A549 (cell line): ENCODE data around the gene GLP2R. TPM values are rescaled to one million over a fixed set of nuclear protein-coding genes. Genes with fewer than 3 reads are reported as not detected.

Experiments
- ATAC-seq, 2 experiments: fragments of 200-7000 bp in 1 of 2; fragments of >200 bp in 1 of 2; cut with Nextera tagmentation in 1 of 2; cut with Tn5 transposase in 1 of 2; 3 replicates each; pipeline versions ENCODE4 v1.8.0 to v1.9.1; 2018 to 2020; ENCODE audit warnings: mild to moderate bottlenecking in 1 of 2, moderate library complexity in 1 of 2
- CTCF ChIA-PET: fragments of 300-600 bp; sonication (Branson Sonifier 250); formaldehyde crosslinking; extraction: SDS; loops from one replicate; lab custom pipeline; 2021; ENCODE audit warnings: antibody characterized with exemption, inconsistent platforms; lab: Yijun Ruan, JAX
- POLR2A ChIA-PET: fragments of 350-600 bp; formaldehyde crosslinking; extraction: SDS; loops from one replicate; lab custom pipeline; 2021; ENCODE audit warnings: antibody characterized with exemption, inconsistent platforms; lab: Yijun Ruan, JAX
- DNase-seq, 2 experiments: peaks; one replicate each; pipeline versions ENCODE4 v3.0.0 to v3.0.0-alpha.2; 2011 to 2016; ENCODE audit warnings: low read depth in 1 of 2, low spot score in 1 of 2
- FAIRE-seq: peaks from 2 replicates; lab custom pipeline; 2011; peaks lifted over from hg19 to GRCh38; lab: Jason Lieb, UNC
- H3K27ac ChIP-seq, 2 experiments: fragments of >200 bp; sonication (Bioruptor Twin); formaldehyde crosslinking; 3 replicates each; pipeline ENCODE4 v1.5.1; 2016 to 2017
- H3K4me1 ChIP-seq: fragments of >200 bp; sonication (Bioruptor Twin); formaldehyde crosslinking; 3 replicates; pipeline ENCODE4 v1.6.1; 2016
- H3K4me2 ChIP-seq: fragments of >200 bp; sonication (Bioruptor Twin); formaldehyde crosslinking; 3 replicates; pipeline ENCODE4 v1.6.1; 2016
- H3K4me3 ChIP-seq: fragments of >200 bp; sonication (Bioruptor Twin); formaldehyde crosslinking; 3 replicates; pipeline ENCODE4 v1.5.1; 2016
- H3K9me3 ChIP-seq: fragments of >200 bp; sonication (Bioruptor Twin); formaldehyde crosslinking; 3 replicates; pipeline ENCODE4 v1.6.1; 2016
- CBX2 ChIP-seq: fragments of 200-600 bp; sonication (generic); IDR thresholded peaks from 2 replicates; pipeline ENCODE4 v1.6.1; 2016; ENCODE audit warnings: low read depth, mild to moderate bottlenecking, borderline replicate concordance
- CBX8 ChIP-seq: fragments of 200-600 bp; sonication (generic); IDR thresholded peaks from 2 replicates; pipeline ENCODE4 v1.6.1; 2016
- EHMT2 ChIP-seq: fragments of 200-600 bp; sonication (generic); IDR thresholded peaks from 2 replicates; pipeline ENCODE4 v1.6.1; 2016; ENCODE audit warnings: antibody characterized with exemption, low read depth, mild to moderate bottlenecking, moderate library complexity
- ELK1 ChIP-seq: fragments of 150-350 bp; IDR thresholded peaks from 2 replicates; pipeline ENCODE4 v1.6.1; 2014; ENCODE audit warnings: low read depth, mild to moderate bottlenecking, low read length
- FOSL2 ChIP-seq, 2 experiments: fragments of 450-650 bp in 1 of 2; fragments of >200 bp in 1 of 2; sonication (Bioruptor Twin) in 1 of 2; formaldehyde crosslinking; IDR thresholded peaks; 2 replicates each; pipeline versions ENCODE4 v1.5.0 to v1.6.1; 2016 to 2020; ENCODE audit warnings: mild to moderate bottlenecking in 1 of 2, moderate library complexity in 1 of 2
- GATA3 ChIP-seq: IDR thresholded peaks from 2 replicates; pipeline ENCODE4 v1.6.1; 2012; ENCODE audit warnings: borderline replicate concordance
- HDAC2 ChIP-seq: fragments of 200-600 bp; sonication (generic); IDR thresholded peaks from 2 replicates; pipeline ENCODE4 v1.6.1; 2016
- HES2 ChIP-seq: fragments of >200 bp; sonication (Bioruptor Twin); formaldehyde crosslinking; IDR thresholded peaks from 2 replicates; pipeline ENCODE4 v1.6.1; 2016
- HOXA7 ChIP-seq: fragments of 250-450 bp; sonication (Bioruptor Pico); IDR thresholded peaks from 2 replicates; pipeline ENCODE4 v1.5.0; 2020; ENCODE audit warnings: mild to moderate bottlenecking, moderate library complexity
- HOXB13 ChIP-seq: fragments of 250-450 bp; sonication (Bioruptor Pico); IDR thresholded peaks from 2 replicates; pipeline ENCODE4 v1.5.0; 2020; ENCODE audit warnings: low read depth, mild to moderate bottlenecking, moderate library complexity
- HOXB5 ChIP-seq: fragments of 250-450 bp; sonication (Bioruptor Pico); IDR thresholded peaks from 2 replicates; pipeline ENCODE4 v1.5.0; 2020; ENCODE audit warnings: mild to moderate bottlenecking, moderate library complexity
- MAX ChIP-seq: IDR thresholded peaks from 2 replicates; pipeline ENCODE4 v1.6.1; 2012
- MAZ ChIP-seq: fragments of 150-350 bp; IDR thresholded peaks from 2 replicates; pipeline ENCODE4 v1.6.1; 2014; ENCODE audit warnings: antibody characterized with exemption, low read depth, low read length, borderline replicate concordance
- NPAS2 ChIP-seq: fragments of 250-450 bp; sonication (Bioruptor Pico); IDR thresholded peaks from 2 replicates; pipeline ENCODE4 v1.8.0; 2022; ENCODE audit warnings: mild to moderate bottlenecking, moderate library complexity, borderline replicate concordance
- PBX3 ChIP-seq: IDR thresholded peaks from 2 replicates; pipeline ENCODE4 v1.6.1; 2012
- PHF8 ChIP-seq: fragments of 200-600 bp; sonication (generic); IDR thresholded peaks from 2 replicates; pipeline ENCODE4 v1.6.1; 2016; ENCODE audit warnings: low read depth, mild to moderate bottlenecking, antibody characterized with exemption, moderate library complexity, borderline replicate concordance
- RCOR1 ChIP-seq: fragments of 150-350 bp; IDR thresholded peaks from 2 replicates; pipeline ENCODE4 v1.6.1; 2014; ENCODE audit warnings: antibody characterized with exemption, low read length, low read depth
- RFX5 ChIP-seq: fragments of 450-650 bp; IDR thresholded peaks from 2 replicates; pipeline ENCODE4 v1.7.1; 2014; ENCODE audit warnings: antibody characterized with exemption, mild to moderate bottlenecking, moderate library complexity
- TFCP2L1 ChIP-seq: fragments of 250-450 bp; sonication (Bioruptor Pico); IDR thresholded peaks from 2 replicates; pipeline ENCODE4 v1.5.0; 2021; ENCODE audit warnings: mild to moderate bottlenecking
- USF2 ChIP-seq: fragments of 450-650 bp; IDR thresholded peaks from 2 replicates; pipeline ENCODE4 v1.6.1; 2014; ENCODE audit warnings: antibody characterized with exemption
- ZC3H11A ChIP-seq: fragments of 450-650 bp; IDR thresholded peaks from 2 replicates; pipeline ENCODE4 v1.6.1; 2014; ENCODE audit warnings: antibody characterized with exemption, mild to moderate bottlenecking
- ZSCAN20 ChIP-seq: fragments of 250-450 bp; sonication (Bioruptor Pico); IDR thresholded peaks from 2 replicates; pipeline ENCODE4 v1.8.0; 2022; ENCODE audit warnings: mild to moderate bottlenecking, moderate library complexity
- WGBS: methylation state at CpG from one replicate; pipeline ENCODE4 v1.1.6; 2017; ENCODE audit errors: missing lambda C conversion rate; 5-methylcytosine and 5-hydroxymethylcytosine counted together
- polyA plus RNA-seq, 4 experiments: library from polyadenylated mRNA; depleted of rRNA in 3 of 4; stranded (reverse); fragments of >200 nt; fragmentation: RNase III in 1 of 4; extraction: RNeasy Plus Mini Kit Qiagen cat#74134 plus additional on column Dnase treatment in 1 of 4; gene quantifications; 2 replicates in 3 of 4; 3 replicates in 1 of 4; pipeline ENCODE4 v1.2.3, GENCODE V29; 2011 to 2017
- TF ChIP-seq, protein P1 (sequence below): fragments of 200-600 bp; sonication (generic); IDR thresholded peaks from 2 replicates; pipeline ENCODE4 v1.6.1; 2016; ENCODE audit warnings: antibody characterized with exemption, mild to moderate bottlenecking, moderate library complexity

Gene GLP2R
- polyA plus RNA-seq, 2 of the 4 experiments (the other 2 are of a cell fraction), result 27.9 to 48.7 TPM

- ATAC-seq, result no peak
- 83% methylated on average over 9 of the region's 9 CpGs for WGBS
- ChIA-PET CTCF (interaction anchor here (0.7 to 3.3 kb wide), 3 partner anchors 9 to 44 kb away, joined by 3 to 15 read pairs (median 5); no protein-coding TSS in a partner anchor), POLR2A (no interaction called here)
- H3K4me2 ChIP-seq, result no peak overlapping the region
- no peak overlapping the region for H3K4me3 ChIP-seq
- peaks cover 4% of the 10 kb centered on the region; the same call in 2 of the 3 replicates for H3K9me3 ChIP-seq
- no peak for DNase-seq
- H3K27ac ChIP-seq, result no peak overlapping the region
- TF ChIP-seq ZC3H11A (no peak), HOXB13 (CRISPR knock-in tag) (no peak), GATA3 (no peak), RCOR1 (no peak), CBX8 (no peak), HES2 (no peak), NPAS2 (CRISPR knock-in tag) (no peak), HOXA7 (no peak), HOXB5 (CRISPR knock-in tag) (no peak), CBX2 (no peak), ELK1 (no peak), USF2 (no peak), PHF8 (no peak), EHMT2 (no peak), HDAC2 (no peak), PBX3 (no peak), MAZ (no peak)
- TF ChIP-seq, protein P1, sequence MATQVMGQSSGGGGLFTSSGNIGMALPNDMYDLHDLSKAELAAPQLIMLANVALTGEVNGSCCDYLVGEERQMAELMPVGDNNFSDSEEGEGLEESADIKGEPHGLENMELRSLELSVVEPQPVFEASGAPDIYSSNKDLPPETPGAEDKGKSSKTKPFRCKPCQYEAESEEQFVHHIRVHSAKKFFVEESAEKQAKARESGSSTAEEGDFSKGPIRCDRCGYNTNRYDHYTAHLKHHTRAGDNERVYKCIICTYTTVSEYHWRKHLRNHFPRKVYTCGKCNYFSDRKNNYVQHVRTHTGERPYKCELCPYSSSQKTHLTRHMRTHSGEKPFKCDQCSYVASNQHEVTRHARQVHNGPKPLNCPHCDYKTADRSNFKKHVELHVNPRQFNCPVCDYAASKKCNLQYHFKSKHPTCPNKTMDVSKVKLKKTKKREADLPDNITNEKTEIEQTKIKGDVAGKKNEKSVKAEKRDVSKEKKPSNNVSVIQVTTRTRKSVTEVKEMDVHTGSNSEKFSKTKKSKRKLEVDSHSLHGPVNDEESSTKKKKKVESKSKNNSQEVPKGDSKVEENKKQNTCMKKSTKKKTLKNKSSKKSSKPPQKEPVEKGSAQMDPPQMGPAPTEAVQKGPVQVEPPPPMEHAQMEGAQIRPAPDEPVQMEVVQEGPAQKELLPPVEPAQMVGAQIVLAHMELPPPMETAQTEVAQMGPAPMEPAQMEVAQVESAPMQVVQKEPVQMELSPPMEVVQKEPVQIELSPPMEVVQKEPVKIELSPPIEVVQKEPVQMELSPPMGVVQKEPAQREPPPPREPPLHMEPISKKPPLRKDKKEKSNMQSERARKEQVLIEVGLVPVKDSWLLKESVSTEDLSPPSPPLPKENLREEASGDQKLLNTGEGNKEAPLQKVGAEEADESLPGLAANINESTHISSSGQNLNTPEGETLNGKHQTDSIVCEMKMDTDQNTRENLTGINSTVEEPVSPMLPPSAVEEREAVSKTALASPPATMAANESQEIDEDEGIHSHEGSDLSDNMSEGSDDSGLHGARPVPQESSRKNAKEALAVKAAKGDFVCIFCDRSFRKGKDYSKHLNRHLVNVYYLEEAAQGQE, result no peak
- no peak for FAIRE-seq
- H3K4me1 ChIP-seq, result no peaks in the 10 kb centered on the region; the same call in 2 of the 3 replicates
These were observed 112.2 kb downstream of the GLP2R start for GRCh38 chr17:9937901-9938300.

GRCh38 chr17:9938764-9939163 lies 113.0 kb downstream of the GLP2R start:
- 7% methylated on average over 1 of the region's 1 CpG for WGBS
- Histone ChIP-seq H3K4me3 (no peak overlapping the region), H3K9me3 (peaks cover 4% of the 10 kb centered on the region; the same call in 2 of the 3 replicates), H3K4me1 (no peaks in the 10 kb centered on the region), H3K27ac (no peak overlapping the region), H3K4me2 (no peak overlapping the region)
- FAIRE-seq, result peak; percentile 61
- ChIA-PET POLR2A (no interaction called here), CTCF (interaction anchor here (0.6 to 14.3 kb wide), 3 partner anchors 11 to 676 kb away, joined by 3 to 155 read pairs (median 4); partner anchors contain the start of gene RCVRN)
- DNase-seq, result no peak
- TF ChIP-seq HOXB13 (CRISPR knock-in tag) (no peak), RCOR1 (no peak), FOSL2 (IDR thresholded peaks at IDR 0.05) (no peak), FOSL2 (CRISPR knock-in tag; IDR thresholded peaks at IDR 0.05) (no peak), CBX2 (no peak), GATA3 (no peak), MAX (no peak), RFX5 (no peak), TFCP2L1 (CRISPR knock-in tag) (no peak), NPAS2 (CRISPR knock-in tag) (no peak), ZSCAN20 (no peak)
- TF ChIP-seq, all 56 proteins: peak for 0
- ATAC-seq, result no peak
